ENCODE data around the gene AHDC1.

The AHDC1 gene

DNA sequence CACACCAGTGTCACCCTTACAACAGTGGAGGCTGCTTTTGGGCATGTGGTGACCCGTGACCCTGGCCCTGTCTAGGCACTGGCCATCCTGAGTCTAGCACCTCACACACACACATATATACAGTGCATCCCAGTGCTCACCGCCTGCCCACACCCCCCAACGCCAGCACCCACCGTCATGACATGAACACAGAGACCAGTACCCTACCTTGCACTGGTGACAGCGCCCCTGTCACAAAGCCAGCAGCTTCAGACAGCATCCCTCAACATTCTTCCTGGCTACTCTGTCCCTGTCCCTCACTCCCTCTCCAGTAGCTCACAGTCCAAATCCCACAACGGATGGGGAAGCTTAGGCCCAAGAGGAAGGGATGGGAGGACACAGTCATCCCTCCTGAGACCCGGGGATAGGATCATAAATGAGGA, 27.1 kb downstream of the AHDC1 start:
- DNase-seq = no peak

- no peak for DNase-seq
Measured at GRCh38 chr1:27575840-27576331, 28.1 kb downstream of the AHDC1 start.

DNA sequence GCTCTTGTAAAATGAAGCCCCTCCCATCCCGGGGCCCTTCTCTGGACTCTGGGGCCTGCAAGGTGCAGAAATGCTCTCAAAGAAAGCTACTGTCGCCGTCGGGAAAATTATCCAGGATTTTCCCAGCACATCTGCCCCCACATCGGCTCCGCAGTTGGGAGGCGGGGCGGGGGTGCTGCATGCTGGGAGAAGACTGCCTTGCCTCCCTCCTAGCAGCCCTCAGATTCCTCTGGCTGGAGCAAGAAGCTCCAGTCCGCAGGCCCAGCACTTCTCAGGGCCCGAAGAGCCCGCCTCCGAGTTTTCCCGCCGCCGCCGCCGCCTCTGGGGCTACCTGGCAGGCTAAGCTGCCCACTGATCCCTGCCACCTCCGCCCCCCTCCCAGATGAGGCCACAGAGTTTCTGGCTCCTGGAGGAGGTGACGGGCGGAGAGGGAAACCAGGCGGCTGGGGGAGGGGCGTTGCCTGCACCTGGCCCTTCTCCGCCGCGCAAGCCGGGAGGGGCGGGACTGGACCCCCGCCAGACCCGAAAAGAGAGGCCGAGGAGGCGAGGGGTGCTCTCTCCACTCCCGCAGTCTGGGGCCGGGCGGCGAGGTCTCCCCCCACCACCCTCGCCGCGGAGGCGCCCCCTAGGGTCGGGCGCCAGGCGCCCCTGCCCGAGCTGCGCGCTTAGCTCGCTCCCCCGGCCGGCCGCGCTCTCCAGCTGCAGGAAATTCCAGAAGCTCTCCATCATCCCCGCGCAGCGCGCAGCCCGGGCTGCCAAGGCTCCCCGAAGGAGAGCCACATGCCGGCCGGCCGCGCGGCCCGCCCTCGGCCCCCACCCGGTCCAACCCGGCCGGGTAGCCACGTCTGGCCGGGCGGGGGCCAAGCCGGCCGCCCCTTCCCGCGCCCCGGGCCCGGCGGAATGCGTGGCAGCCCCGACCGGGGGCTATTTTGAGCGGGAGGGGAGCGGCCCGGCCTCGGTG, 28.8 kb downstream of the AHDC1 start:
- no peak for DNase-seq

DNA sequence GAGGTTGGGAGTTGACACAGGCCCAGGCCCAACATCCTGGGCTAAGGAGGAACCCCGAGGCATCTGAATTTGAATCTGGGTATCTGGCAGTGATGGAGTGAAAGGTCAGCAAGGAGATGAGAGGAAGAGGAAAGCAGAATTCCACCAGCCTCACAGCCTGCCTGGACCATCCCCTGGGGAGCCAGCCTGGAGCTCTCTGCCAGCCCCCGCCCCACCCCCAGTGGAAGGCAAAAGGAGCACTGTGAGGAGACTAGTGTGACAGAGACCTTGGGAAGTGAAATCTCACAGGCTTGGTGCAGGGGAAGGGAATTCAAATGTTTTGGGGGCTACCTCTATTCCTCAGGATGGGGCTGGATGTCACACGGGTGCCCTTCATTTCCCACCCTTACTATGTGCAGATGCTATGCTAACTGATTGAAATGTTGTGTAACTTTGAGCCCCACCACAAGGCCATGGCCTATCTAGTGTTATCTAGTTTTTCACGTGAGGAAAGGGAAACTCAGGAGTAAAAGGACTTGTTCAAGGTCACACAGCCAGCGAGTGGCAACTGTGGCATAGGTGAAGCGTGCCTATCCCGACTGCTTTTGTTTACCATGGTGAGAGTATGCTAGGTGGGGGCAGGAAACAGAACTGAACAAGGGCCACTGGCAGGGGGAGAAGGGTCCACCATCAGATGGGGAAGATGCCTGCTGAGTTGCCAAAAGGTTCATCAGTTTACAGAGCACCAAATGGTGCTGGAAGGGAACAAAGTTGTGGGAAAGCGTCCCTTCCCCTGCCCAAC, 29.8 kb downstream of the AHDC1 start:
- DNase-seq = no peak

DNA sequence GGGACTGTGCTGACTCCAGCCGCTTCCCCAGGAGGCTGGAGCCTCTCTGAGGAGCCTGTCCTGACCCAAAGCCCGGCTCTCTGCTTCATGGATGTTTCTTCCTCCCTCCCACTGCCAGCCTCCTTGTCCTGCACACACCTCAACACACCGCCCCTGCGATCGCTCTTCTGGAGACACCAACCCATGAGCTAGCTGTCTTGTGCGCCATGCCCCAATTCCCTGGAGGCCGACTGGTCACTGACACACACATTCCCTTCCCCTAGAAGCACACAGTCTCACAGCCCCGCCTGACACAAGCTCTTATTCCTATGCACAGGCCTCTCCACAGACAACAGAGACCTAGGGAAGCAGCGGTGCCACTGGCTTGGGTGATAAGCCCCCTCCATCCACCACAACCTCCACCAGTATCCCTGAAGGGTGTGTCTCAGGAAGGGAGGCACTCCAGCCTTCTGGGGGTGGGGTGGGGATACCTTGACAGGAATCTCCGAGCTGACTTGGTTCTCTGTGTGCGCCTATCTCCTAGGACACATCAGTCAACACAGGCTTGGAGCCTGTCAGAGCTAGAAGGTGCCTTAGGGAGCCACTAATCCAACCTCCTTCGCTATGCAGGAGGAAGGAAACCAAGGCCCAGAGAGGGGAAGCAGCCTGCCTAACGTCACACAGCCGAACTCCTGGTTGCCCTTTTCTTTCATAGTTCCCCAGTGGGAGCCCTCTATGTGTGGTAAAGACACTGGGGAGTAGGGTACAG, 31.1 kb downstream of the AHDC1 start:
- no peak for DNase-seq

- DNase-seq = no peak
Measured at GRCh38 chr1:27572019-27572678, 31.8 kb downstream of the AHDC1 start.

DNA sequence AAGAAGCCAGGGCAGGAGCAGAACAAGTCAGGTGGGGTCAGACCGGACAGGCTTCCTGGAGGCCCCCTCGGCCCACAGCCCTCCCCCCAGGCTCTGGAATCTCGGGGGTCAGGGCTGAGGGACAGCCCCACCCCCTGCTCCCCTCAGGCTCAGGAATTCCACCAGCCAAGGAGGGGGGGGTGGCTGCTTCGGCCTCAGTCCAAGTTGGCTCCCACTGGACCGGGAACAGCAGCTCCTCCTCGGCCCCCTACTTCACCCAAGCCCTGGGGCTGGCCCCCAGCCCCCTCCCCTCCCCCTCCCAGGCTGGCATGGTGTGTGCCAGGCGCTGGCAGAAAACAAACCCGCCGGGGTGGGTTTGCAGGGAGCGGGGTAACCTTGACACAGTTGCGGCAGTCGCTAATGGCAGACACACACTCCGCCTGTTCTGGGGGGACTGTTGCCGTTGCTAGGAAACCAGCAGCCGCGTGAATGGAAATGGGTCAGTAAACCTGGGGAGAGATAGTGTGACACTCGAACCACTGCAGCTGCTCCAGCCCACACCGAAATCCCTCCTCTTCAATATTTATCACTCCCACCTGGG, 32.4 kb downstream of the AHDC1 start:
- DNase-seq = no peak

DNA sequence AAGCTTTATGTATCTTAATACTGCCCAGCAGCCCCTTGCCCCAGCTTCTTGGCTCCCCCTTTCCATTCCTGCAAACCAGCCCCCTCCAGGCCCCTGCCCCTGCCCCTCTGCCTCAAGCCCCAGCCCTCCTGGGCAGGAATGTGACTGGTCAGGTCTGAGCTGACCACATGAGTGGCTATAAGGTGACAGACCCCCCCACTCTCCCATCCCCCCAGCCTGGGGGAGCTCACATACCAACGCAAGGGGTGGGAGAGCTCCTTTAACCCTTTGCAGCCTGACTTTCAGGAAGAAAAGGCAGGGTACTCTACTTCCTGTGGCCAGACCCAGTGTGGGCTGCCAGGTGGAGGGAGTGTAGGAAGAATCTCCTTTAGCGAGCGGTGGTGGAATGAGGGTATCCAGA, 33.2 kb downstream of the AHDC1 start:
- DNase-seq = no peak

- no peak for DNase-seq
Measured at GRCh38 chr1:27570356-27570755, 33.6 kb downstream of the AHDC1 start.

DNA sequence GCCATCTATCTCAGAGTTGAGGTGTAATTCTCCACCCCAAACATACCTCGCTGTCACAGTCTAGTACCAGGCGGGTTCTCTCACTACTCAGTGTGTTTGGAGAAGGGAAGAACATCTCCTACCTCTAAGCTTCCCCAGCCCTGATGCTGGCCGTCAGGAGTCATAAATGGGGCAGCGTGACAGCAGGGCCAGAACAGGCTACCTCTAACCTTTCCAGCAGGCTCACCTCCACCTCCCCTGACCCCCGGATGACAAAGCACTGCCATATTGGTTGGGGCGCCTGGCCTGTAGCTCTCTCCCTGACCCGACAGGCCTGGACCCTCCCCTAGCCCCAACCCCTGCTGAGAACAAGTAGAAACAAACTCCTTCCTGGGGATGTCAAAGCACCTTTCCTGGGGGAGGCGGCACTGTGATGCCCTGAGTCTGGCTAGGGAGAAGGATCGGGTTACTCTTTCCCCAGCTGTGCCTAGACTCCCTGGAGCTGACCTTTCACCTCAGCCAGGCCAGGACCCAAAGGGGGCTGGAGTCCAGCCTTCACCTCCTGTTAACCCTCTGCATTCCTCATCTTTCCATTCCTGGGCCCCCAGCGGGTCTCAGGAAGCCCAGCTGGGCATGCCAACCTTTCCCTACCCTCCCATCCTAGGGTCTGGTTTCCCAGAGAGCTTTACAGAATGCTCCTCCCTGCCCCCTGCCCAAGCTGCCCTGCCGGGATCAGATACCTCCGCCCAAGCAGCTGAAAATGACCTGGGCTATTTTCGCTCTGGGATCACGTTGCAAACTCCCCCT, 34.2 kb downstream of the AHDC1 start:
- DNase-seq = no peak

DNA sequence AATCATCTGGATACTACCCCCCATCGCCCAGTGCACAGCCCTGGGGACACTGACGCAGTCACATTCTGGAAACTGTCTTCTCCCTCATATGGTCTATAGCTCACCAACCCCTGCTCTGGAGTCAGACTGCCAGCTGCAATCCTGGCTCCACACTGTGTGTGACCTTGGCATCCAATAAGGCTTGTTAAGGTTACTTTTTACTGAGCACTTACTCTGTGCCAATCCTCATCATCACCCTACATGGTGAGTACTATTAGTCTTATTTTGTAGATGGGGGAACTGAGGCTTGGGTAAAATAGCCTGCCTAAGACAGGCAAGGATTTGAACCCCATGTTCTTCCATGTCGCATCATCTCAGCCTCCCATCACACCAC, 34.9 kb downstream of the AHDC1 start:
- DNase-seq = no peak

DNA sequence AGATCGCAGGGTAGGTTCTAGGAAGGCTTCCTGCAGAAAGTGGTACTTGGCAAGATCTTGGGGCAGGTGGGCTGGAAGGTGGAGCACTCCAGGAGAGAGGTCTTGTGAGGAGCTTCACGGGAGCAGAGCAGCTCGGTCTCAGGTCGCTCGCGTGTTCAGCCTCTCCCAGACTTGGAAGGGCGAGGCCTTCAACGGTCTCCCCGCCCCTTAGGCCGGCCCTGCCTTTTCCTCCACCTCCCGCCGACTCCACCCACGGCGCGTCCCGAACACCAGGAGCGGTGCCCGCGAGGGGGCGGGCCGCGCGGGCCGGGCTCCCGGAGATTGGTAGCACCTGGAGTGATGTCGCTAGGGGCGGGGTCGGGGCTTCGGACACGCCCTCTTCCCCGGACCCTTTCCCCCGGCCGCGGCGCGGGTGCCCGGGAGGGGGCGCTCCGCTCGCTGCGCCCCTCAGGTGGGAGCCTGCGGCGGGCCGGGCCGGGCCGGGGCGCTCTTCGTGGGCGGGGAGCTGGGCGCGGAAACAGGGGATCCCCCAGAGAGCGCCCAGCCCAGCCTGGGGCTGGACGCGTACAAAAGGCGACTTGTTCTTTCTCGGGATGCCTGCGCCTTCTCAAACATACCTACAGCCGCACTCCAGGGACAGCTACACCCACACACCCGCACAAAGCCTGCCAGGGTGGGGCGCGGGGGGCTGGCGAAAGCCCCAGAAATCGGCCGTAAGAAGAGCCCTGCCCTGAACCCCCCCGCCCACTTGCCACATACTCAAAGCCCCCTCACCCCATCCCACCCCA, 35.5 kb downstream of the AHDC1 start:
- DNase-seq = peak; percentile 90

- no peak for DNase-seq
Measured at GRCh38 chr1:27567971-27568299, 36.0 kb downstream of the AHDC1 start.

DNA sequence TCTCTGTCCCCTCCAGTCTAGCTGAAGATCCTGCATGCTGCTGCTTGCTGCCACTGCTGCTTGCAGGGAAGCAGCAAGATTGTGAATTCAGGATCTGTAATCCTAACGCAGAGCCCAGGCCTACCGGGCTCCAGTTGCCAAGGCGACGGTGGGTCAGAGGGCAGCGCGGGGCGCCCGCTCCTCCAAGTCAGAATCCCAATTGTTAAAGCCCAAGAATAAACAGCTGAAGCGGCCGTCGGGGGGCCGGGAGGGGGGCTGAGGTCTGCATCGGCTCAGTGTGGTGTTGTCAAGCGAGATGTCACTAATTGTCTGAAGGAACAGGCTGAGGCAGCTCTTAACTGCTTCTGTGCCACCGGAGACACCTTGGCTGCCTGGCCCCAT, 36.8 kb downstream of the AHDC1 start:
- DNase-seq = no peak

DNA sequence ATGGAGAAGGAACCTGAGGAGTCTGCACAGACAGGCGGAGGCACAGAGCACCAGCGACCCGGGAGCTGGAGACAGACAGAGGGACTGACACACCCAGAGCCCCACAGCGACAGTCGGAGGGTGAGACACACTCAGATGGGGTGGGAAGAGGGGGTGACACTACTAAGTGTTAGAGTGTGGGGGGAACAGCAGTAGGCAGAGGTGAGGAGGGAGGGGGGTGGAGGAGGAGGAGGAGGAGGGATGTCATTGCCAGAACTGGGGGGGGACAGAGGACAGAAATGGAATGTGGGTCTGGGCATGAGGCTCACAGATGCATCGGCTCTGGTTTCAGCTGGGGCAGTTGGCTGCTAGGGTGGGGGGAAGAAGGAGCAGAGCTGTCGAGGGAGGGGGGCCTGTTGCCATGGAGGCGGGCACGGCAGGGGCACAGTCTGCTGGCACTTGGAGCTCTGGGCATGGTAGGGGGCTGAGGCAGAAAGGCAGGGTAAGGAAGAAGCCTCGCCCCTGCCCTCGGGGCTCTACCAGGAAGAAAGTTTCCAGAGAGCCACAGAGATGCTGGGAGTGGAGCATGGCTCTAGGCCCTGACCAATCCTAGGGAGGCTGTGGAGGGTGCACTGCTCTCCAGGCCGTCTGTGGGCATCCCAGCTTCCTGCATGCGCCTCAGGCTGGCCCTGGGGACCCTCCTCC, 37.3 kb downstream of the AHDC1 start:
- no peak for DNase-seq

DNA sequence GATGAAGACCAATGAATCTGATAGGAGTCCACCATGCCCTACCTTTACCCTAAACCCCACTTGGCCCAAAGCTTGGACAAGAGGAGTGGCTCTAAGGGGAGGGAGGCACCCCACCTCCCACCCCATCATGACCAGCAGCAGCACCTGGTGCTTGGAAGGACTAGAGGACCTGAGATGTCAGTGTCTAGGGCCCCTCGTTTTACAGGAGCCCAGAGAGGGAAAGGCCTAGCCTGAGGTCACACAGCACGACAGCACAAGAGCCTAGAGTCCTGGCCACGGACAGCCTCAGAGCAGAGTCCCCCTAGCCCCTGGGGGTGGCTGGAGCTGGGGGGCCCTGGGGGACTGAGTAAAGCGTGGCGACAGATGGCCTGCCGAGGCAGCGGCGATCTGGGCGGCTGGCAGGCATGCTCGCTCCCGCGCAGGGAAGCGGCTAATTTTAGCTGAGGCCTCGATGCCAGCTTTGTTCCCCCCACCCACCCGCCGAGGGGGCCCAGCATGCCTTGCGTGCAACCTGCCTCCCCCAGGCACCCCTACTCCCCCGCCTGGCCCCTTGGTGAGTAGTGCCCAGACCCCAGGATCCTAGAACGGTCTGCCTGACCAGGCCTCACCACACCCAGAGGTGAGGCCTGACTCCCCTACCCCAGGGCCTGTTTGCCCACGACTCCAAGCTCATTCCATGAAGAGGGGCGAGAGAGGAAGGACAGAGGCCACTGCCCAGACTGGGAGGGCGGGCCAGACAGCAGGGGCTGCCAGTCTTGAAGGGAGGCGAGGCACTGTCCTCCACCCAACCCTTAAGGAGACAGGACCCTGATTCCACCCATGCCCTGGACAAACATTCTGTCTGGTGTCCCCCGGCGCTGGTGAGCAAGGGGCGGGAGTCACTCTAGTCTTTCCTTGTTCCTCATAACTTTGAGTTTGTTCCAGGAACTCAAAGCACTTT, 39.0 kb downstream of the AHDC1 start:
- DNase-seq = no peak

GRCh38 chr1:27563591-27564471, 40.1 kb downstream of the AHDC1 start:
- DNase-seq = no peak

GRCh38 chr1:27563341-27563590, 40.7 kb downstream of the AHDC1 start:
- DNase-seq = no peak
